Panc1 (cell line): ENCODE measurements around the gene LIMCH1. TPM values are rescaled to one million over a fixed set of nuclear protein-coding genes. Genes with fewer than 3 reads are reported as not detected.

Experiments
- ATAC-seq: fragments of 200-7000 bp; cut with Tn5 transposase; 2 replicates; pipeline ENCODE4 v1.9.1; 2020; ENCODE audit warnings: mild to moderate bottlenecking, moderate library complexity
- BruUV-seq: library from RNA; stranded (reverse); fragments of 400-500 nt; replicated peaks from 2 replicates; lab custom pipeline; 2021; lab: Mats Ljungman, UMichigan
- CTCF ChIA-PET: fragments of 300-600 bp; sonication (Branson Sonifier 250); formaldehyde crosslinking; loops from one replicate; lab custom pipeline; 2022; ENCODE audit warnings: antibody characterized with exemption; lab: Charles Lee
- POLR2A ChIA-PET: fragments of 300-600 bp; sonication (Branson Sonifier 250); formaldehyde crosslinking; loops from one replicate; lab custom pipeline; 2022; ENCODE audit warnings: antibody characterized with exemption; lab: Charles Lee
- DNase-seq: peaks from one replicate; pipeline ENCODE4 v3.0.0-alpha.2; 2010; ENCODE audit warnings: low read depth, low spot score
- H3K27ac ChIP-seq: 2 replicates; pipeline ENCODE4 v1.5.1; 2011; ENCODE audit warnings: mild to moderate bottlenecking, low read length, inconsistent platforms
- H3K27me3 ChIP-seq: fragments of 200-500 bp; sonication (Bioruptor generic); 2 replicates; pipeline ENCODE4 v1.6.0; 2014; ENCODE audit warnings: low read length, inconsistent platforms; ENCODE audit not compliant: control insufficient read depth, insufficient read depth
- H3K36me3 ChIP-seq: fragments of 200-500 bp; sonication (Bioruptor generic); 2 replicates; pipeline ENCODE4 v1.5.1; 2014; ENCODE audit warnings: inconsistent platforms, mild to moderate bottlenecking, low read length, moderate library complexity; ENCODE audit not compliant: control insufficient read depth, insufficient read depth
- H3K4me1 ChIP-seq: 2 replicates; pipeline ENCODE4 v1.5.1; 2011; ENCODE audit warnings: inconsistent platforms, mild to moderate bottlenecking, low read length, moderate library complexity; ENCODE audit not compliant: control insufficient read depth, insufficient read depth
- H3K4me3 ChIP-seq, 2 experiments: 2 replicates each; pipeline ENCODE4 v1.5.1; 2011 to 2012; ENCODE audit warnings: low read depth in 2 of 2, low read length in 2 of 2, mild to moderate bottlenecking in 2 of 2, inconsistent platforms in 1 of 2, moderate library complexity in 1 of 2
- H3K9me3 ChIP-seq: fragments of 200-500 bp; sonication (Bioruptor generic); 2 replicates; pipeline ENCODE4 v1.5.1; 2014; ENCODE audit warnings: low read depth, mild to moderate bottlenecking, inconsistent platforms, low read length, moderate library complexity; ENCODE audit not compliant: control insufficient read depth, insufficient read depth
- CTCF ChIP-seq: fragments of 450-650 bp; IDR thresholded peaks from 2 replicates; pipeline ENCODE4 v1.5.1; 2017; ENCODE audit warnings: mild to moderate bottlenecking
- POLR2AphosphoS5 ChIP-seq: IDR thresholded peaks from 2 replicates; pipeline ENCODE4 v1.6.1; 2012; ENCODE audit warnings: mild to moderate bottlenecking, low read depth, low read length, moderate library complexity
- REST ChIP-seq, 2 experiments: IDR thresholded peaks; 2 replicates each; pipeline ENCODE4 v1.6.1; 2011 to 2012; ENCODE audit warnings: low read depth in 2 of 2, control low read depth in 1 of 2, low read length in 1 of 2, mild to moderate bottlenecking in 1 of 2, moderate library complexity in 1 of 2; ENCODE audit not compliant: insufficient read depth in 1 of 2
- SIN3A ChIP-seq: IDR thresholded peaks from 2 replicates; pipeline ENCODE4 v1.6.1; 2012; ENCODE audit warnings: low read depth, mild to moderate bottlenecking, low read length, moderate library complexity, borderline replicate concordance; ENCODE audit not compliant: insufficient read depth
- TCF7L2 ChIP-seq: IDR thresholded peaks from 2 replicates; pipeline ENCODE4 v1.6.1; 2011; ENCODE audit warnings: mild to moderate bottlenecking, low read depth, low read length, inconsistent platforms
- in situ Hi-C: cut with HindIII; loops from 2 replicates; pipeline ENCODE4 v1.10.0; 2016; ENCODE audit warnings: low sequenced_read_pairs, low pct_unique_long_range_greater_than_20kb
- intact Hi-C: fragments of 100-400 bp; cut with micrococcal nuclease; formaldehyde crosslinking; loops from one replicate; pipeline ENCODE4 v1.10.0; 2022; ENCODE audit not compliant: unreplicated experiment
- total RNA-seq: library from RNA; stranded (reverse); gene quantifications from one replicate; pipeline ENCODE4 v1.2.1, GENCODE V29; 2021; ENCODE audit not compliant: unreplicated experiment

LIMCH1 gene
- total RNA-seq, 1 experiment from 2014 or later, result 3.3 TPM

- Histone ChIP-seq H3K27ac (no peak overlapping the region), H3K36me3 (no peaks in the 10 kb centered on the region), H3K4me1 (no peaks in the 10 kb centered on the region), H3K9me3 (no peaks in the 10 kb centered on the region), H3K27me3 (no peaks in the 10 kb centered on the region; the same call in 1 of the 2 replicates), H3K4me3 (no peak overlapping the region)
- TF ChIP-seq REST (IDR thresholded peaks at IDR 0.05; ENCODE audit: insufficient read depth in 1 of 2, low read depth in 2 of 2, low read length in 1 of 2) (no peak), CTCF (no peak), POLR2AphosphoS5 (no peak), TCF7L2 (no peak), SIN3A (no peak)
- intact Hi-C loops (no loop called here), in situ Hi-C loops (no loop called here)
- no peak for DNase-seq
- ATAC-seq, result no peak
- ChIA-PET CTCF (no interaction called here), POLR2A (no interaction called here)
- no TSS peak for BruUV-seq
These were observed 2.7 kb downstream of the LIMCH1 start for GRCh38 chr4:41540687-41541086.

GRCh38 chr4:41541687-41542094, 3.7 kb downstream of the LIMCH1 start:
- H3K27me3 ChIP-seq, result no peaks in the 10 kb centered on the region
- TF ChIP-seq REST (IDR thresholded peaks at IDR 0.05; ENCODE audit: insufficient read depth in 1 of 2, low read depth in 2 of 2, low read length in 1 of 2), result no peak
- TF ChIP-seq TCF7L2, result no peak
- TF ChIP-seq POLR2AphosphoS5, result no peak
- no peak for TF ChIP-seq SIN3A
- TF ChIP-seq CTCF, result no peak
- CTCF ChIA-PET, result no interaction called here
- H3K27ac ChIP-seq, result no peak overlapping the region
- no peaks in the 10 kb centered on the region for H3K4me1 ChIP-seq
- BruUV-seq, result no TSS peak
- no peaks in the 10 kb centered on the region for H3K36me3 ChIP-seq
- intact Hi-C loops, result no loop called here
- POLR2A ChIA-PET, result no interaction called here
- DNase-seq (no peak), ATAC-seq (no peak)
- H3K9me3 ChIP-seq, result no peaks in the 10 kb centered on the region
- H3K4me3 ChIP-seq, result no peak overlapping the region
- in situ Hi-C loops, result no loop called here
